Measurements from ENCODE around the gene C17orf50. TPM values are rescaled to one million over a fixed set of nuclear protein-coding genes. Genes with fewer than 3 reads are reported as not detected.
"Not testable (repeated sequence)": the region's sequence is repeated elsewhere in the genome, so short reads cannot be mapped to it uniquely, and the experiment has no call there.

The C17orf50 gene
- total RNA-seq, 1 donor = not detected

- H3K27me3 ChIP-seq (ENCODE audit: insufficient read depth, low read length) = peaks cover 14% of the 10 kb centered on the region
- H3K4me1 ChIP-seq (ENCODE audit: insufficient read depth, low read length) = no peaks in the 10 kb centered on the region
- no peak overlapping the region for H3K4me3 ChIP-seq (ENCODE audit: low read length)
- no peaks in the 10 kb centered on the region for H3K9me3 ChIP-seq (ENCODE audit: low read depth, low read length)
Observed at GRCh38 chr17:35742896-35743477, 17.7 kb upstream of the C17orf50 start.

- peaks cover 14% of the 10 kb centered on the region for H3K27me3 ChIP-seq (ENCODE audit: insufficient read depth, low read length)
Observed at GRCh38 chr17:35743626-35744328, 16.9 kb upstream of the C17orf50 start.

DNA sequence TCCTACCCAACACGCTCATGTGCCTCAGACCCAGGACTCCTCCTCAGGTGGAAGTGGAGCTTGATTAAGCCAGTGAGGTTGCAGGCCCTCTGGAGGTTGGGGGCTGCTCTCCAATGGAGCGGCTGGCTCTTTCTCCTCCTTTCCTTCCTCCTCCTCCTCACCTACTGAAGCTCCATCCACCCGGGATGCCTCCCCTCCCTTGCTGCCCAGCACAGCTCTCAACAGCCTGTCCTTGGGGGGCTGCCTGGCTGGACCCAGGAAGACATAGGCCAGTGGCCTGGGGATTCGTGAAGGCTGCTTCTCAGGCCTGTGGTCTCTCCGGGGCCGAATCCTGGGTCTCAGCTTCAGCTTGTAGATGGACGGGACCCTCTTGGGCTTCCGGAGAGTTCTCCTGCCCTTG, 15.9 kb upstream of the C17orf50 start:
- Histone ChIP-seq H3K9me3 (ENCODE audit: low read depth, low read length) (no peaks in the 10 kb centered on the region), H3K4me1 (ENCODE audit: insufficient read depth, low read length) (no peaks in the 10 kb centered on the region), H3K27me3 (ENCODE audit: insufficient read depth, low read length) (peaks cover 25% of the 10 kb centered on the region), H3K4me3 (ENCODE audit: low read length) (no peak overlapping the region)

More at GRCh38 chr17:35743626-35744328, 16.9 kb upstream of the C17orf50 start:
- Histone ChIP-seq H3K4me1 (ENCODE audit: insufficient read depth, low read length) (no peaks in the 10 kb centered on the region), H3K9me3 (ENCODE audit: low read depth, low read length) (no peaks in the 10 kb centered on the region), H3K4me3 (ENCODE audit: low read length) (no peak overlapping the region)

GRCh38 chr17:35745246-35745645, 15.4 kb upstream of the C17orf50 start:
- no peaks in the 10 kb centered on the region for H3K4me1 ChIP-seq (ENCODE audit: insufficient read depth, low read length)
- H3K27me3 ChIP-seq (ENCODE audit: insufficient read depth, low read length) = peaks cover 27% of the 10 kb centered on the region
- H3K4me3 ChIP-seq (ENCODE audit: low read length) = no peak overlapping the region
- H3K9me3 ChIP-seq (ENCODE audit: low read depth, low read length) = no peaks in the 10 kb centered on the region

GRCh38 chr17:35745749-35746320, 14.9 kb upstream of the C17orf50 start:
- H3K9me3 ChIP-seq (ENCODE audit: low read depth, low read length) = no peaks in the 10 kb centered on the region
- no peaks in the 10 kb centered on the region for H3K4me1 ChIP-seq (ENCODE audit: insufficient read depth, low read length)
- peaks cover 27% of the 10 kb centered on the region for H3K27me3 ChIP-seq (ENCODE audit: insufficient read depth, low read length)
- no peak overlapping the region for H3K4me3 ChIP-seq (ENCODE audit: low read length)

DNA sequence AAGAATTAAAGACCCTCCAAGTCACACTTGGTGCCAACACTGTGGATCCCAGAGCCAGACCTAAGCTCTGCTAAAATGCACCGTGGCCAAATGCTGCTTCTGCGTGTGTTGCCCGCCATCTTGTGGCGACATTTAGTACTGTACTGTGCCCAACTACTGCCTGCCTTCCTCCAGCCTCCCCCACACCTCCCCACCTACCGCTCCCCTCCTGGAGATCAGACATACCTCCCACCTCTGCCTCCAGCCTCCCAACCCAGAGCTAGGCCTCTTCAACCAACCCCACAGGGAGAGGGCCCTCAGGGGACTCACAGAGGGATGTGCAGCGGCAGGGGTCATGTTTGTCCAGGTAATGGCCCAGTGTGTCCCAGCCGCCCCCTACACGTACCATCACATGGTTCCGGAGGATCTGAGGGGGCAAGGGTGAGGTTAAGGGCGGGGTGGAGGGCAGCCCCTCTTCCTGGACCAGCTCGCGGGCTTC, 13.1 kb upstream of the C17orf50 start:
- Histone ChIP-seq H3K27me3 (ENCODE audit: insufficient read depth, low read length) (peaks cover 21% of the 10 kb centered on the region), H3K4me1 (ENCODE audit: insufficient read depth, low read length) (no peaks in the 10 kb centered on the region), H3K4me3 (ENCODE audit: low read length) (no peak overlapping the region), H3K9me3 (ENCODE audit: low read depth, low read length) (no peaks in the 10 kb centered on the region)

GRCh38 chr17:35748341-35748841, 12.3 kb upstream of the C17orf50 start:
- Histone ChIP-seq H3K4me3 (ENCODE audit: low read length) (no peak overlapping the region), H3K9me3 (ENCODE audit: low read depth, low read length) (no peaks in the 10 kb centered on the region), H3K27me3 (ENCODE audit: insufficient read depth, low read length) (peaks cover 20% of the 10 kb centered on the region)

DNA sequence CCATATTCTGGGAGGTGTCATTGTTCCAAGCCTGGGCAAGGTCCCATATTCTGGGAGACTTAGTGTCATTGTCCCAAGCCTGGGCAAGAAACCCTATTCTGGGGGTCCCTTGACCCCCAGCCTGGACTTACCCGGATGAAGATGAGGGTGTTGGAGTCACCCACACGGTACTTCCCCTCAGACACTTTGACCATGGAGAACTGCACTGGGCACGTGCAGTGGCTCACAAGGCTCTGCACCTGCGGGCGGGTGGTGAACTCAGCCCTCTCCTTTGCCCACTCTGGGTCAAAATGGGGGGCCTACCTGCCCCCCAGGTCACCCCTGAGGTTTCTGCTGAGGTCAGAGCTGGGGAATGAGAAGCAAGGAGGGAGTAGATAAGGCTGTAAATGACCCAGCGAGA, 11.7 kb upstream of the C17orf50 start:
- peaks cover 20% of the 10 kb centered on the region for H3K27me3 ChIP-seq (ENCODE audit: insufficient read depth, low read length)

More at GRCh38 chr17:35748341-35748841, 12.3 kb upstream of the C17orf50 start:
- H3K4me1 ChIP-seq (ENCODE audit: insufficient read depth, low read length) = no peaks in the 10 kb centered on the region

DNA sequence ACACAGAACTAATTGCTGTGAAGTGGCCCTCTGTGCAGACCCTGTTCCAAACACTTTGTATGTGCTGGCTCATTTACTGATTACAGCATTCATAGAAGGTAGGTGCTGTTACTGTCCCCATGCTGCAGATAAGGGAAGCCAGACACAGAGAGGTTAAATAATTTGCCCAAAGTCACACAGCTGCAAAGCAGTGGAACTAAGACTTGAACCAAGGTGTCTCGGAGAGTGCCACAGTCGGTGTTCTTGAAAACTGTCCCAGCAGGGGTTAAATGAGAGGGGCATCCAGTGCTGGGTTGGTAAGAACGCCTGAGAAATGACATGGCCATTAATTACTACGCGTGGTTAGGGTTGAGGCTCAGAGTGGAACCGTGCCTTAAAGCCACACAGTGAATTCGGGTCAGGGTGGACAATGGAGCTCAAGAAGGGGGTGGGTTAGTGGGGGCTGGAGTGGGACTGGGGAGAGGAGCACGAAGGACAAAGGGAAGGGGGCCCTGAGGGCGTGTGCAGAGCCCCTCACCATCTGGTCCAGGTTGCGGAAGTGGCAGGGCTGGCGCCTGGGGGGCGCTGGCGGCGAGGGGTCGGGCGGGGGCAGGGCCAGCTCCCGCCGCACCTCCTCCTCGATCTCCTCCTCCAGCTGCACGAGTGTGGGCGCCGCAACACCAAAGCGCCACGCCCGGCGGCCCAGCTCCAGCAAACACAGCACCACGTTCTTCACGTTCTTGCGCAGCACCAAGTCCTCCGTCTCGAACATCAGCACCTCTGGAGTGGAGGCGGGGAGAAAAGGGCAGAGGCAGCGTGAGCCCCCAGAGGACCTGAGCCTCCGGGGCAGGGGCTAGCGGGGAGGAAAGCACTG, 10.9 kb upstream of the C17orf50 start:
- Histone ChIP-seq H3K4me3 (ENCODE audit: low read length) (no peak overlapping the region), H3K9me3 (ENCODE audit: low read depth, low read length) (no peaks in the 10 kb centered on the region), H3K27me3 (ENCODE audit: insufficient read depth, low read length) (peaks cover 20% of the 10 kb centered on the region), H3K4me1 (ENCODE audit: insufficient read depth, low read length) (no peaks in the 10 kb centered on the region)

More for the DNA sequence above, 11.7 kb upstream of the C17orf50 start:
- Histone ChIP-seq H3K9me3 (ENCODE audit: low read depth, low read length) (no peaks in the 10 kb centered on the region), H3K4me3 (ENCODE audit: low read length) (no peak overlapping the region), H3K4me1 (ENCODE audit: insufficient read depth, low read length) (no peaks in the 10 kb centered on the region)

DNA sequence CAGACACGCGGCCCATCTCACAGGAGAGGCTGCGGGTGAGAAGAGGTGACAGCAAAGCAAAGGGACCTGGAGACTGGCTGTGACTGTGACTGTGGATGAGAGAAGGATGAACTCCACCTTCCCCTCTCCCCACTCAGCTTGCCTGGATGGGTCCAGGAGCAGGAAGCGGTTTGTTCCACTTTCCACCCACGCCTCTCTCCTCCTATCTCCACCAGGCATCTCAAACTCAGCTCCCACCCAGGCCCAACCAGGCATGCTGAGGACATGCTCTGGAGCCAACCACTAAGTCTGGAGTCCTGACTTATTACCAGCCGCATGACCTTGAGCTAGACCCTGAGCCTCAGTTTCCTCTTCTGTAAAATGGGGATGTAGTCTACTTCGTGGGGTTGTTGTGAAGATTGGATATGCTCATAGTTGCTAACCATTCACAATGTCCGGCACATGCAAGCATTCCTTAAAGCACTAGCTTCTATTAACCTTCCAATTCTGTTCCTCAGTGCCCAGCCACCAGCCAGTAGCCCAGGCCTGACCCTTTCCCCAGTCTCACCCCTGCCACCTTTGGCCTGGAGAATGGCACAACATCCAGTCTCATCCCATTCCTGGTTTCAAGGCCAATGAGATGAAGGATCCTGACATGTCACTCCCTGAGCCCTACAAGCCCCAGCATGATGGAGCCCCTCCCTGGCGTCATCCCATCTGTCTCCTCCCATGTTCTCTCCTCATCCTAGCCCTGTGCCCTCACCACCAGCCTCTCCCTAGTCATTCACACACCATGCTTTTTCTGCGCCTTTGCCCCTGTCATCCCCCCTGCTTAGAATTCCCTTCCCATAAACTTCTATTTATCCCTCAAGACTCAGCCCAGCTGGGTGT, 9.9 kb upstream of the C17orf50 start:
- Histone ChIP-seq H3K9me3 (ENCODE audit: low read depth, low read length) (no peaks in the 10 kb centered on the region), H3K4me3 (ENCODE audit: low read length) (no peak overlapping the region), H3K4me1 (ENCODE audit: insufficient read depth, low read length) (no peaks in the 10 kb centered on the region), H3K27me3 (ENCODE audit: insufficient read depth, low read length) (peaks cover 20% of the 10 kb centered on the region)

- not testable (repeated sequence) for H3K4me3 ChIP-seq (ENCODE audit: low read length); H3K4me1 ChIP-seq (ENCODE audit: insufficient read depth, low read length); H3K9me3 ChIP-seq (ENCODE audit: low read depth, low read length)
- peaks cover 20% of the 10 kb centered on the region for H3K27me3 ChIP-seq (ENCODE audit: insufficient read depth, low read length)
Observed at GRCh38 chr17:35751541-35751940, 9.1 kb upstream of the C17orf50 start.

- Histone ChIP-seq H3K27me3 (ENCODE audit: insufficient read depth, low read length) (peaks cover 20% of the 10 kb centered on the region), H3K4me3 (ENCODE audit: low read length) (no peak overlapping the region), H3K9me3 (ENCODE audit: low read depth, low read length) (no peaks in the 10 kb centered on the region), H3K4me1 (ENCODE audit: insufficient read depth, low read length) (no peaks in the 10 kb centered on the region)
Observed at GRCh38 chr17:35752471-35752870, 8.2 kb upstream of the C17orf50 start.

- Histone ChIP-seq H3K9me3 (ENCODE audit: low read depth, low read length) (no peaks in the 10 kb centered on the region), H3K4me3 (ENCODE audit: low read length) (no peak within 1 kb of the TSS), H3K4me1 (ENCODE audit: insufficient read depth, low read length) (no peaks in the 10 kb centered on the region), H3K27me3 (ENCODE audit: insufficient read depth, low read length) (peaks cover 20% of the 10 kb centered on the region)
Observed at GRCh38 chr17:35752945-35753764, 7.5 kb upstream of the C17orf50 start, which contains the start of gene GAS2L2. GAS2L2 (minus strand) TSS chr17:35753239; CDS start chr17:35752850, 389 bp downstream.

Measured in mononuclear cell (primary cell).